Effector memory CD8-positive, alpha-beta T cell (primary cell): ENCODE results near the gene SAMD4A.
"Not testable (repeated sequence)": the region's sequence is repeated elsewhere in the genome, so short reads cannot be mapped to it uniquely, and the experiment has no call there.

Experiments used
- ATAC-seq: fragments of 150-1000 bp; cut with Tn5 transposase; replicated peaks from 2 replicates; pipeline ENCODE4 v1.10.0; 2021; ENCODE audit warnings: mild to moderate bottlenecking, moderate library complexity
- DNase-seq, 3 experiments: peaks; one replicate each; pipeline ENCODE4 v3.0.0; 2021
- H3K27ac Mint-ChIP-seq, 2 donors: one replicate each; pipeline ENCODE4 v1.8.0; 2022; ENCODE audit warnings: mild to moderate bottlenecking in 2 of 2, mixed read lengths in 2 of 2, moderate library complexity in 2 of 2
- H3K27me3 Mint-ChIP-seq, 2 donors: one replicate each; pipeline ENCODE4 v1.8.0; 2022; ENCODE audit warnings: mixed read lengths in 2 of 2
- H3K36me3 Mint-ChIP-seq: one replicate; pipeline ENCODE4 v1.8.0; 2022; ENCODE audit warnings: mild to moderate bottlenecking, moderate library complexity, mixed read lengths; ENCODE audit not compliant: insufficient read depth
- H3K4me1 Mint-ChIP-seq, 2 donors: one replicate each; pipeline ENCODE4 v1.8.0; 2022; ENCODE audit warnings: low read depth in 2 of 2, mixed read lengths in 2 of 2
- H3K4me3 Mint-ChIP-seq, 2 donors: one replicate each; pipeline ENCODE4 v1.8.0; 2022; ENCODE audit warnings: mild to moderate bottlenecking in 2 of 2, mixed read lengths in 2 of 2, moderate library complexity in 2 of 2
- H3K9me3 Mint-ChIP-seq, 2 donors: one replicate each; pipeline ENCODE4 v1.8.0; 2022; ENCODE audit warnings: mixed read lengths in 2 of 2

Gene SAMD4A

DNA sequence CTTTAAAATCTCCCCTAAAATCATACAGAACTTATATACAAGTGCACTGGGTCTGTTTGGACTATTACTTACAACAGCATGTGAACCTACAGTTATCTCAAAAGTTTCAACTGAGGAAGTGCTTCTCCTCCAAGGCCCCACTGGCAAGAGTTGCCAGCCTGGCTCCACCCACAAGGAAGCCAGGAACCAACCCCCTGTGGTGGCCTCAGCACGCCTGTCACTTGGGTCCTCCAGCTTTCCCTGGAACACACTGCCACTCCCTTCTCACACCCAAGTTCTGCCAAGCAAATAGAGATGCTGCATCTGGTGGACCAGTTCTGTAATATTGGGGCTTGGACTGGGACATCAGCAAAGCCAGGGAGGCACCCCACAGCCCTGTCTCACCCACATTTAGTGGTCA is 220.3 kb downstream of the SAMD4A start:
- ATAC-seq (no peak), DNase-seq (no peak)
- no peaks in the 10 kb centered on the region for H3K4me1 Mint-ChIP-seq
- no peak overlapping the region for H3K27ac Mint-ChIP-seq
- no peaks in the 10 kb centered on the region for H3K27me3 Mint-ChIP-seq
- H3K9me3 Mint-ChIP-seq, result no peaks in the 10 kb centered on the region
- peaks cover 4% of the 10 kb centered on the region for H3K36me3 Mint-ChIP-seq
- H3K4me3 Mint-ChIP-seq, result no peak overlapping the region

DNA sequence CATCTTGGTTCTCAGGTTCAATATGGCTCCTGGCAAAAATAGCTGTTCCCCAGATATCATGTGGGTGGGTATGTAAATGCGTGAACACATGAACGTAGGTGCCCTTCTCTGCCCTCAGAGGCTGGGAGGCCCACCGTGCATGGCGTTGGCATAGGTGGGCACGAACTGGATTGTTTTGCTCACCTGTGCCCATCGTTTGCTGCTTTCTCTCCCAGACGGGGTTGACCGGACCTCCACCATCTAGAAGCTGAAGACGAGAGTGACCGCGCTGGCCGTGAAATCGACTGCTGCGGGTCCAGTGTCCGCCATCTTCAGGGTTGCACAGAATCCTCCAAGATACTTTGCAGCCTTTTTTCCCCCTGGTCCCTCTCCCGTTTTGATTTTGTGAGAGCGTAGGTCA is 221.8 kb downstream of the SAMD4A start:
- no peak overlapping the region for H3K27ac Mint-ChIP-seq
- H3K4me1 Mint-ChIP-seq, result no peaks in the 10 kb centered on the region
- H3K9me3 Mint-ChIP-seq, result no peaks in the 10 kb centered on the region
- H3K36me3 Mint-ChIP-seq, result peaks cover 4% of the 10 kb centered on the region
- H3K4me3 Mint-ChIP-seq, result no peak overlapping the region
- no peaks in the 10 kb centered on the region for H3K27me3 Mint-ChIP-seq
- ATAC-seq (no peak), DNase-seq (no peak)

DNA sequence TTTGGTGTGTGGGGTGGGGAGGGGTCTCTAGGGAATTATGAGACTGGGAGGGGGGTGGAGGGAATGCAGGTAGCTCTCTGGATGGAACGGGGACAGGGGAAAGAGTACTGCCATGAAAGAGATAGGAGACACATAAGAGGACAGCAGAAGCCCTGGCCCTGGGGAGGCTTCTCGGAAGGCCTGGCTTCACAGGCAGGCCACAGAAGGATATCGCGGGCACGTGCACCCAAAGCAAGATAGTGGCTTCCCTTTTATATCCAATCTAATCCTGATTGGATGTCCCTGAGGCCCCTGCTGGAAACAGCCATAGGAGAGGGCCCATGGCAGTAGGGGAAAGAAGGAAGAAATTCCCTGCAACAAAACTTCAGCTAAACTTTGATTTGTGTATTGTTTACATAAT is 222.2 kb downstream of the SAMD4A start:
- H3K4me3 Mint-ChIP-seq, result no peak overlapping the region
- no peaks in the 10 kb centered on the region for H3K4me1 Mint-ChIP-seq
- ATAC-seq (no peak), DNase-seq (no peak)
- H3K9me3 Mint-ChIP-seq, result no peaks in the 10 kb centered on the region
- peaks cover 4% of the 10 kb centered on the region for H3K36me3 Mint-ChIP-seq
- H3K27ac Mint-ChIP-seq, result no peak overlapping the region
- H3K27me3 Mint-ChIP-seq, result peaks cover 0 to under 1% of the 10 kb centered on the region in 2 donors

GRCh38 chr14:54789781-54790480 is 223.0 kb downstream of the SAMD4A start:
- H3K27me3 Mint-ChIP-seq, result peaks cover 0 to 8% of the 10 kb centered on the region in 2 donors
- no peak for DNase-seq
- ATAC-seq, result no peak
- peaks cover 4% of the 10 kb centered on the region for H3K36me3 Mint-ChIP-seq
- H3K4me1 Mint-ChIP-seq, result no peaks in the 10 kb centered on the region
- H3K27ac Mint-ChIP-seq, result no peak overlapping the region
- no peak overlapping the region for H3K4me3 Mint-ChIP-seq
- no peaks in the 10 kb centered on the region for H3K9me3 Mint-ChIP-seq

GRCh38 chr14:54791001-54791400 is 224.1 kb downstream of the SAMD4A start:
- peaks cover 8 to 19% of the 10 kb centered on the region in 2 donors for H3K27me3 Mint-ChIP-seq
- H3K27ac Mint-ChIP-seq, result no peak overlapping the region
- H3K36me3 Mint-ChIP-seq, result peaks cover 4% of the 10 kb centered on the region
- ATAC-seq (no peak), DNase-seq (no peak)
- no peak overlapping the region for H3K4me3 Mint-ChIP-seq
- H3K9me3 Mint-ChIP-seq, result peaks cover 0 to 5% of the 10 kb centered on the region in 2 donors
- no peaks in the 10 kb centered on the region for H3K4me1 Mint-ChIP-seq

- ATAC-seq (no peak), DNase-seq (no peak)
- H3K27ac Mint-ChIP-seq, result no peak overlapping the region
- H3K36me3 Mint-ChIP-seq, result peaks cover 4% of the 10 kb centered on the region
- H3K27me3 Mint-ChIP-seq, result peaks cover 8 to 31% of the 10 kb centered on the region in 2 donors
- no peaks in the 10 kb centered on the region for H3K4me1 Mint-ChIP-seq
- peaks cover 0 to 5% of the 10 kb centered on the region in 2 donors for H3K9me3 Mint-ChIP-seq
- no peak overlapping the region for H3K4me3 Mint-ChIP-seq
Observed at GRCh38 chr14:54792288-54792687, 225.4 kb downstream of the SAMD4A start.

- no peak overlapping the region for H3K4me3 Mint-ChIP-seq
- H3K9me3 Mint-ChIP-seq, result peaks cover 0 to 5% of the 10 kb centered on the region in 2 donors
- no peak for DNase-seq
Observed at GRCh38 chr14:54794159-54794558, 227.2 kb downstream of the SAMD4A start.

DNA sequence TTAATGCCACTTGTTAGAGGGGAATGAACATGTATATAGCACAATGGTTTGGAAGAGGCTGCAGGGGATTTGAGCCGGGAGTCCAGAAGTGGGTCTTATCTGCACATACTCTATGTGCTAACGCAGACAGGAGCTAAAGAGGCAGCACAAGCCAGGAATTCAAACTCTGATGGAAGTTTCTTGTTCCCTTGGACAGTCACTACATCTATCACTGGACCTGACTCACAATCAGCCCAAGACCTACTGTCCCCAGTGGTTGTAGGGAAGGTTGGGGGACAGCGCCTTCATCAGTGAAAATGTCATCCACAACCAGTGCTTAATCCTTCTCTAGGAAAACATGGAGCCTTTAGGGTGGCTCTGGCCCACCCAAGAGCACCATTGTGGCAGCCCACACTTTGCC is 227.9 kb downstream of the SAMD4A start:
- DNase-seq, result no peak
- peaks cover 12 to 48% of the 10 kb centered on the region in 2 donors for H3K27me3 Mint-ChIP-seq
- no peak for ATAC-seq
- H3K4me3 Mint-ChIP-seq, result no peak overlapping the region
- H3K4me1 Mint-ChIP-seq, result no peaks in the 10 kb centered on the region
- H3K36me3 Mint-ChIP-seq, result no peaks in the 10 kb centered on the region
- no peak overlapping the region for H3K27ac Mint-ChIP-seq
- peaks cover 0 to 5% of the 10 kb centered on the region in 2 donors for H3K9me3 Mint-ChIP-seq

More at GRCh38 chr14:54794159-54794558, 227.2 kb downstream of the SAMD4A start:
- Mint-ChIP-seq H3K4me1 (no peaks in the 10 kb centered on the region), H3K27me3 (peaks cover 12 to 43% of the 10 kb centered on the region in 2 donors), H3K27ac (no peak overlapping the region), H3K36me3 (no peaks in the 10 kb centered on the region)
- no peak for ATAC-seq

- DNase-seq (no peak), ATAC-seq (no peak)
- H3K36me3 Mint-ChIP-seq, result no peaks in the 10 kb centered on the region
- no peaks in the 10 kb centered on the region for H3K4me1 Mint-ChIP-seq
- peaks cover 30 to 69% of the 10 kb centered on the region in 2 donors for H3K27me3 Mint-ChIP-seq
- H3K27ac Mint-ChIP-seq, result no peak overlapping the region
- H3K4me3 Mint-ChIP-seq, result no peak overlapping the region
- peaks cover 0 to 5% of the 10 kb centered on the region in 2 donors for H3K9me3 Mint-ChIP-seq
Observed at GRCh38 chr14:54796961-54797360, 230.0 kb downstream of the SAMD4A start.

DNA sequence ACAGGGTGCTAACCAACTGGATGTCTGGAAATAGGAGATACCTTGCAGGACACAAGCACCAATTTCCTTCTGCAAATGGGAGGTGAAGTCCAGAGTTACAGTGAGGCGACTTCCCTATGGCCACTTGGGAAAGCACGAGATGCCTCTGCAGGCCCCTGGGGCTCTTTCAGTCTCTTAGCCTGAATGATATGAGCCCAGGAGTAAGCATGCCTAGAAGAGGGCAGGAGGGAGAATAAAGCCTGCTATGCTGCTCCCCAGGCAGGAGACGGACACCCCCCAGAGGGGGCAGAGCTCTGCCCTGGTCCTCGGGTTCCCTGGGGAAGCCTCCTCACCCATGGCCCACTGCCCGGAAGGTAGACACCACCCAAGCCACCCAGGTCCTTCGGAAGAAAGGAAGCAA is 230.6 kb downstream of the SAMD4A start:
- H3K27me3 Mint-ChIP-seq, result peaks cover 30 to 69% of the 10 kb centered on the region in 2 donors
- no peak overlapping the region for H3K27ac Mint-ChIP-seq
- H3K9me3 Mint-ChIP-seq, result peaks cover 0 to 5% of the 10 kb centered on the region in 2 donors
- H3K4me3 Mint-ChIP-seq, result no peak overlapping the region
- H3K4me1 Mint-ChIP-seq, result no peaks in the 10 kb centered on the region
- no peaks in the 10 kb centered on the region for H3K36me3 Mint-ChIP-seq
- DNase-seq (no peak), ATAC-seq (no peak)

GRCh38 chr14:54797986-54798385 is 231.1 kb downstream of the SAMD4A start:
- no peaks in the 10 kb centered on the region for H3K4me1 Mint-ChIP-seq
- ATAC-seq, result no peak
- DNase-seq, result no peak
- no peak overlapping the region for H3K4me3 Mint-ChIP-seq
- H3K27me3 Mint-ChIP-seq, result peaks cover 30 to 69% of the 10 kb centered on the region in 2 donors
- no peak overlapping the region for H3K27ac Mint-ChIP-seq
- H3K36me3 Mint-ChIP-seq, result no peaks in the 10 kb centered on the region
- peaks cover 0 to 5% of the 10 kb centered on the region in 2 donors for H3K9me3 Mint-ChIP-seq

DNA sequence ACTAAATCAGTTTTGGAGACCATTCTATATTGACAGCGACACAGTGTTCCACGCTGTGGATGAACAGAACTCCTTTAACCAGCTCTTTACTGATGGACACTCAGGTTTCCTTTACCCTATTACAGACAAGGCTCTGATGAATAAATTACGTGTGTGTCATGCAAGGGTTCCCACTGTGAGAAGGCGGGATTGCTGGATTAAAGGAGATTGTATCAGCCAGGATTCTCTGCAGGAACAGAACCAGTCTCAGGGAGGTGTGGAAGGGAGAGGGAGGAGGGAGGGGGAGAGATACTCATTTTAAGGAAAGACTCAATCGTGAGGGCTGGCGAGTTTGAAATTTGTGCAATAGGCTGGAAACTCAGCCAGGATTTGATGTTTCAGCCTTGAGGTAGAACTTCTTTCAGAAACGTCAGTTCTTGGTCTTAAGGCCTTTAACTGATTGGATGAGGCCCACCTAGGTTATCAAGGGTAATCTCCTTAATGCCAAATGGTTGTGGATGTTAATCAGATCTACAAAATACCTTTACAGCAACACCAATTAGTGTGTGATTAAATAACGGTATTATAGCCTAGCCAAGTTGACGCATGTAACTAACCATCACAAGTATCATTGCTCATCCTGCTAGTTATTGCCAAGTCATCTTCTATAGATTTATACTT is 231.7 kb downstream of the SAMD4A start:
- H3K27me3 Mint-ChIP-seq, result peaks cover 30 to 69% of the 10 kb centered on the region in 2 donors
- no peak for DNase-seq
- peaks cover 0 to 5% of the 10 kb centered on the region in 2 donors for H3K9me3 Mint-ChIP-seq
- H3K4me3 Mint-ChIP-seq, result no peak overlapping the region
- no peaks in the 10 kb centered on the region for H3K4me1 Mint-ChIP-seq
- no peak overlapping the region for H3K27ac Mint-ChIP-seq
- no peak for ATAC-seq
- no peaks in the 10 kb centered on the region for H3K36me3 Mint-ChIP-seq

DNA sequence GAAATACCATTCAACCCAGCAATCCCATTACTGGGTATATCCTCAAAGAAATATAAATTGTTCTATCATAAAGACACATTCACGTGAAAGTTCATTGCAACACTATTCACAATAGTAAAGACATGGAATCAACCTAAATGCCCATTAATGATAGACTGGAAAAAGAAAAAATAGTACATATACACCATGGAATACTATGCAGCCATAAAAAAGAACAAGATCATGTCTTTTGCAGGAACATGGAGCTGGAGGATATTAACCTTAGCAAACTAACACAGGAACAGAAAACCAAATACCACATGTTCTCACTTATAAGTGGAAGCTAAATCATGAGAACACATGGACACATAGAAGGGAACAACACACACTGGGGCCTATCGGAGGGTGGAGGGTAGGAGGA is 234.6 kb downstream of the SAMD4A start:
- H3K27me3 Mint-ChIP-seq, result peaks cover 37 to 72% of the 10 kb centered on the region in 2 donors
- not testable (repeated sequence) for H3K4me3 Mint-ChIP-seq, H3K9me3 Mint-ChIP-seq, H3K4me1 Mint-ChIP-seq, H3K36me3 Mint-ChIP-seq, DNase-seq, ATAC-seq, H3K27ac Mint-ChIP-seq

DNA sequence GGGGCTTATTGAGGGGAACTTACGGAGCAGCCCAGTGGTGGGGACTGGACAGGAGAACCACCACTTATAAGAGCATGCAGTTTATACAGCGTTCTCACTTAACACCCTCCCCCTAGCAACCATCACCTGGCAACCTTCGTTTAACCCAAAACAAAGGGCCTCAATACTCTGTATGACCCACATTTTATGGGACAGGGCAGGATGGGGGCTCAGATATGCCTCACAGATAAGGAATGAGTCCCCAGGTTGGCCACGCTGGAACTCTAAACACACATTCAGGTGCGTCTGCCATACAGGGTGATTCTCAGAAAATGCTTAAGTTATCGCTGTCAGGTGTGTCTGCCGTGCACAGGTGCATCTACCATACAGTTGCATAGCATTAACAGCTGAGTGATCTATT is 236.5 kb downstream of the SAMD4A start:
- Mint-ChIP-seq H3K27ac (no peak overlapping the region), H3K36me3 (no peaks in the 10 kb centered on the region), H3K27me3 (peaks cover 34 to 65% of the 10 kb centered on the region in 2 donors), H3K4me3 (no peak overlapping the region), H3K9me3 (no peaks in the 10 kb centered on the region), H3K4me1 (peaks cover 0 to 8% of the 10 kb centered on the region in 2 donors)
- ATAC-seq (peak; percentile 59), DNase-seq (no peak)
